ENCODE measurements around the gene COL13A1.

COL13A1 gene

DNA sequence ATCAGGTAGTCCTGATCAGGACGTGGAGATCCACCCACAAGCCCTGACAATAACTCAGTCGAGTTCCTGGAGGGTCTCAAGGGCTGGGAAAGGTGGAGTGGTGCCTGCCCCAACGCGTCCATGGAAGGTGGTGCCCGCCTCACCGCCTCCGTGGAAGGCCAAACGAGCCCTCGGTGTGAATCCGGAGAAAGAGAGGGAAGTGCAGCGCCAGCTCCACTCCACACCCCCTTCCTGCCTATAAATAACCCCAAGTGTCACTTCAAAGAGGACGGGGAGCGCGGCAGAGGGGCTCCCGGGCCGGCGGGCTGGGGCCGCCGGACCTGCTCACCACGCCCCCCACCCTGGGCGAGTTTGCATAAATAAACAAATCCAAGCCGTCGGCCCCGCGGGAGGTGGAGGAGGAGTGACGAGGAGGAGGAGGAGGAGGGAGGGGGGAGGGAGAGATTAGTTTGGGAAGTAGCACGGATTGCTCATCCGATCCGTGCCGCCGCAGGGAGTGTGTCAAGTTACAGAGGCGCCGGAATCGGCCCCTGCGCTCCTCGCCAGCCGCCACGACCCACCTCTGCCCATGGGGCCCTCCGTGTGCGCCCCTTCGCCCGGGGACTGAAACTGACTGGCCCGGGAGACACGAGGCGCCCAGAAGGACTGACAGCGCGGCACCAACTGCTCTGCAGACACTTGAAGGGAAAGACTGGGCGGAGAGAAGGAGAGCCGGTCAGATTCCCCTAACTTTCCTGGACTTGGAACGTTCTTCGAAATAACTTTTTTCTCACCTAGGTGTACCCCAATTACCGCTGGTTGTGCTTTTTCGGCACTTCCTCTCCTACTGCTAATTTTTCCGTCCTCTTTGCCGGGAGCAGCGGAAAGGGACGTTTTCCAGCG lies at the start of gene COL13A1:
Gene COL13A1 (plus strand): TSS at position 473 of the 882 bp plus-strand sequence. CDS start 518 bp downstream, outside the sequence.
- peak; percentile 12 for DNase-seq

GRCh38 chr10:69752479-69752878 lies 49.2 kb upstream of the COL13A1 start:
- no peak for DNase-seq

DNA sequence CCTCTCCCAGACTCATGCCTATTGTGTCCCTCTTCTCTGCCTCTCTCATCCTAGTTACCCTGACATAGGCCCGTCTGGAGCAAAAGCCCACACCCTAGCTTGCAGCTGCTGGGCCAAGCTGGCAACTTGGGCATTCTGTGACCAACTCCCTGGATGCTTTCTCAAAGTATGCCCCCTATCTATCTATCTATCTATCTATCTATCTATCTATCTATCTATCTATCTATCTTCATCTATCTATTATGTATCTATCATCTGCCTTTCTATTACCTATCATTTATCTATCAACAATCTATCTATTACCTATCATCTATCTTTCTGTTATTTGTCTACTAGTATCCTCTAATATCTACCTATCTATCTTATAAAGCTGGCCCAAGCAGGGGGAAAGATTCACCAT lies 45.4 kb upstream of the COL13A1 start:
- DNase-seq: no peak

DNA sequence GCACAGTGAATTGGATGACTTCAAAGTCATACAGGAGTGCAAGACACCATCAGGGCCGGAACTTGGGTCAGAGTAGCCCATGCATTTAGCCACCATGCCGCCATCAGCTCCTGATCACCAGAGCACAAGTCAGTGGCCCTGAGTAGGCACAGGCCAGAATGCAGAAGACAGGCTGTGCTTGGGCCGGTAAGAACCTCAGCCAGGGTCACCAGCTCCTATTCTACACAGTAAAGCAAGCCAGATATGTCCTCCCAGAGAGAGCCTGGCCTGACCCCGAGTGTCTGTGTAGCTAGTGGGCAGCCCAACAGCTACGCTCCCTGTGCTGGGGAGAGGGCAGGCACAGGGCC lies 44.5 kb upstream of the COL13A1 start:
- DNase-seq: no peak

DNA sequence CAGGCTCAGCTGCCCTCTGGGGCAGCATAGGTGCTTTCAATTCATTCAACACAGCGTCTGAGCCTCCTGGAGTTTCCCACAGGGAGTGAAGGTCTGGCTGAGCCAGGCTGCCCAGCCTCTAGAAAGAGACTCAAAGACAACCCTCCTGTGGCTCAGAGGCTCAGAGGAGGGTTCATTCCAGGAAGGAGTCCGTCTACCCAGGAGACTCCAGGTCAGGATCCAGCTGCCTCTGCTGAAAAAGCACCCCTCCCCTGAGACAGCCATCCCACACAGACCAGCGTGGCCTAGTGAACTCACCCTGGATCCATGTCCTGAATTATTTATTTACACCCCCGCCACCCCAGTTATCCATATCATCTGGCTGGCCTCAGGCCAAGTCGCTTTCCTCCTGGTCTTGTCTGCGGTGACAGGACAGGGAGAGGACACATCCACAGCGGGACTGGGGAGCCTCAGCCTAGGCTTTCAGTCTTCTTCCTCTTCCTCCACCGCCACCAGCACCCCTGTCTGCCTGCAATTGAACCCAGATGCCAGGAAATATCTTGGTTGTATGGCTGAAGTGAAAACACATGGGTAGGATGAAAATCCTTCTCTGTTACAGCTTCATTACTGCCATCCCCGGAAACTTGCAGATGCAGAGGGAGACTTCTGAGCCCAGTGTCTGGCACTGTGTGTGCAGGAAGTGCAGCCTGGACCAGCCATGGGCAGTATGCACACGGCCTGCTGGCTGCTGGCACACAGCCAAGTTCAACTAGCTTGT lies 44.0 kb upstream of the COL13A1 start:
- DNase-seq: peak; percentile 0

DNA sequence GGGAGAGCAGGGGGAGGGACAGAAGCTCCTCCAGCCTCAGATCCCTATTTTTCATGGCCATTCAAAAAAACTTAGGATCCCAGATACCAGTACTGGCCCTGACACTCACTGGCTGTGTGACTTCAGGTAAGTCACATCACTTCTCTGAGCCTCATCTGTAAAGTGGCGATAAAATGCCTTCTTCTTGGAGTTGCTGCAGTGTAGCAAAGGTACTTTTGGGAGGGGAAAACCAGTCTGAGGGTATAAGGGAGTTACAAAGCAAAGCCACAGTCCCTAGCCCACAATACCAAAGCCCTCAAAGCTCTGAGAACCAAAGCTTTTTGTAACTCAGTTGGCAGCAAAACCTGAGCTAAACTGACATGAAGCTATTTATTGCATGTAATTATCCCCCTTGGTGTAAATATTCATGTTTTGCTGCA lies 43.4 kb upstream of the COL13A1 start:
- no peak for DNase-seq

DNA sequence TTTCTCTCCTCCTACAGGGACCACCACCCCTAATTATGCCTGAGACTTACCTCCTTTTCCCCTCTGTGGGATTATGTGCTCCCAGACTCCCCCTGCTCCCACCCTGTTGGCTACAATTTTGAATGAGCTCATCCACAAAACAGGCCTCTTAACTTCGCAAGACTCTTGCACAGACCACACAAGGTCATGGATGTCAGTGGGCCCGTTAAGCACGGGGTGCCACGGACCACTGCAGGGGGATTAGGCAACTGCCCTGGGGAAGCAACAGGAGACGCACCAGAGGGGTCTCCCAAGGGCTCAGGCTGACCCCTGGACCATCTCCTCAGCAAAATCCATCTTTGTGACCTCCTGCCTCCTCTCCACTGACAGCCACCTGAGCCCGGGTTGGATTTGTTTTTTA lies 42.1 kb upstream of the COL13A1 start:
- no peak for DNase-seq

- no peak for DNase-seq
These were observed 41.6 kb upstream of the COL13A1 start for GRCh38 chr10:69760072-69760471.

- no peak for DNase-seq
These were observed 40.4 kb upstream of the COL13A1 start for GRCh38 chr10:69761320-69761719.

DNA sequence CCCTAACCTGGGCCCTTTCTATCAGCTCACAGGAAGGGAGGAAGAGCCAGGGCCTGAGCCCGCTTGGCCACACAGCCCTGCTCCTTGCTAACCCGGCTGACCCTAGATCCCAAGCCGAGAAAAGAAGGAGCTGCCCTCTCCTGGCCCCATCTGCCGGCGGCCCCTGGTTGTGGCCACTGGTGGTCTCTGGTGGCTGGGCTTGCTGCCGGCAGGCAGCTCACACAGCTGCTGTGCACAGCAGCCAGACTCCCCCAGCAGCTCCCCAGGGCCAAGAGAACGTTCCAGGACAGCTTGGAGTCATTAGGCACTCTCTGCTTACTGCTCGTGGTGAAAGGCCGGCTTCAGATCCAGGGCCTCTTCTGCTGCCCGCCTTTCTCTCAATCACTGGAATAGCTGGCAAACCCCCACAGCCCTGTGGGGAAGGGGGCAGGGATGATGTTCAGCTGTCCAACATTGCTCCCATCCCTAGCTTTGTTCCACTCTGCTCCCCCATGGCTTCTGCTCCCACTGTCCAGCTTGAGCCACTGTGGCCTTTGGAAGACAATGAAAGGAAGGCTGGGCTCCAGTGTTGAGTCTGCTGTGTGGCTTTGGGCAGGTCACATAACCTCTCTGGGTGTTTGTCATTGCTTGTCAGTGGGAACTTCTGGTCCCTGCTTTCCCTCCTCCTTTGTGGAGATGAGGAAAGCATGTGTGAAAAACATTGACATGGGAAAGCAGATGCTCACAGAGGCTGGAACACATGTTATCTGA lies 35.4 kb upstream of the COL13A1 start:
- DNase-seq: no peak

- DNase-seq: no peak
These were observed 33.9 kb upstream of the COL13A1 start for GRCh38 chr10:69767793-69768192.

GRCh38 chr10:69768386-69768785 lies 33.3 kb upstream of the COL13A1 start:
- DNase-seq: no peak

DNA sequence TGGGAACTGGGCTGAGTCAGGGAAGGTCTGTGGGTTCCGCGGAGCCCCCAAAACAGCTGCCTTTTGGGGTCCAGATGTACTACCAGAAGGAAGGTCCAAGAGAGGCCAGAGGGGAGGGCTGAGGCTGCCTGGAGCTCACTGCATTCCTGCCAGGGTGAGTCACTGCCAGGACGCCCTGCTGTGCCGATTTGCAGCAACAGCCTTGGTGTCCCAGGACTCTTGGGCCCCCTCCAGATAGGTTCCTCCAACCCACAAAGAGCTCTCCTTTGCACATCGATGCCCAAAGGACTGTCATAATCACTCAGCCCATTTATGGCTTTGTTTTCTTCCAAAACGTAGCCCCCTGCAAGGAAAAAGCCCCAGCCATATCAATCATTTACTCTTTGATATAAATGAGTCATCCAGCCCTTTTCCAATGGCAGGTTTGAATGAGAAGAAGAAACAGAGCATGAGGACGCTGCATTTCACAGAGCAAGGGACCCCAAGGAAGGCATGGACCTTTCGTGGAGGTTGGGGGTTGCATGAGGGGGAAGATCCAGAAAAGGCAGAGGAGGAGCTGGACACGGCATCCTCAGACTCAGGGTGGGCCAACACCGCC lies 32.2 kb upstream of the COL13A1 start:
- DNase-seq: no peak

- DNase-seq: no peak
These were observed 28.6 kb upstream of the COL13A1 start for GRCh38 chr10:69772933-69773704.

- no peak for DNase-seq
These were observed 27.1 kb upstream of the COL13A1 start for GRCh38 chr10:69774596-69774995.

- no peak for DNase-seq
These were observed 21.6 kb upstream of the COL13A1 start for GRCh38 chr10:69780077-69780476.

DNA sequence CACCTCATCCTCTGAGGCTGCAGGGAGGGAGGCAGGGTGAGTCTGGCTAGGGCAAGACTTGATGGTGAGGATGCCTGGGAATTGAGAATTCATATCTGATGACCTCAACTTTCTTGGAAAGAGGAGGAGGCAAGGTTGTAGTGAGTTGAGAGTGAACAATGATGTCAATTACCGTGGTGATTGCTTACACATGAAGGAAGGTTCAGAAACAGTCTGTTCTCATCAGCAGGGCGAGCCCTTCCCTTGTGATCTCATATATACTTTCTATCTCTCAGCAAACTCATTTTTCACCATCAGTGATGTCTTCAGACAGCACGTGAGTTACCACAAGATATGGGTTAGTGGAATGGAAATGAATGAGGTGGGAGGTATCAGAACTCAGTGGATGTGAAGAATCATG lies 20.1 kb upstream of the COL13A1 start:
- DNase-seq: no peak

DNA sequence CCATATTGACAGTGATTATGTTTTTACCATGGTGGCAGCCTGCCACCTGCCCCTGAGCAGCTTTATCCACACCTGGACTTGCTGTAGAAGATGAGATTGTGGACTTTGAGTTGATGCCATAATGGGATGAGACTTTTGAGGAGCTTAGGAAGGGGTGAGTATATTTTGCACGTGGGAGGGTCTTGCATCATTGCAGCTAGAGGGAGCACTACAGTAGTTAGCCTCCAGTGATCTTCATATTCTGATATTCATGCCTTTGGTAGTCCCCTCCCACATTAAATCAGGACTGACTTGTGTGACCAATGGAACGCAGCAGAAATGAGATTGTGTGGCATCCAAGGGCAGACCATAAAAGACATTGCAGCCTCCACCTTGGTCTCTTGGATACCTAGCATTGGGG lies 18.2 kb upstream of the COL13A1 start:
- no peak for DNase-seq

- no peak for DNase-seq
These were observed 14.9 kb upstream of the COL13A1 start for GRCh38 chr10:69786791-69787190.

GRCh38 chr10:69787681-69788080 lies 14.0 kb upstream of the COL13A1 start:
- DNase-seq: no peak

- DNase-seq: no peak
These were observed 12.5 kb upstream of the COL13A1 start for GRCh38 chr10:69789164-69789576.

DNA sequence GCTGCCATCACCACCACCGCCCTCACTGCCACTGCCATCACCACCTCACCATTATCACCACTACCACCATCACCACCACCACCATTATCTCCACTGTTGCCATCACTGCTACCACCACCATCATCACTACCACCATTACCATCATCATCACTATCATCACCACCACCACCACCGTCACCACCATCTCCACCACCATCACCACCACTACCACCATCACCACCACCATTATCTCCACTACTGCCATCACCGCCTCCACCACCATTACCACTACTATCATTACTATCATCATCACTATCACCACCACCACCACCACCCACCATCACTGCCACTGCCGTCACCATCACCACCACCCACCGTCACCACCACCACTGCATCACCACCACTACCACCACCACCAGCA lies 9.9 kb upstream of the COL13A1 start:
- DNase-seq: no peak
